Activated CD4-positive, alpha-beta T cell treated with anti-CD3 and anti-CD28 coated beads, Interleukin-2, amount 10 ng/mL, durations not matched to agents 24 days and 14 days (primary cell): ENCODE data around the gene CROCC2. TPM values are rescaled to one million over a fixed set of nuclear protein-coding genes. Genes with fewer than 3 reads are reported as not detected.

Source experiments
- DNase-seq: peaks from one replicate; pipeline ENCODE4 v3.0.0; 2022
- H3K27ac Mint-ChIP-seq: one replicate; pipeline ENCODE4 v1.8.0; 2022; ENCODE audit warnings: mild to moderate bottlenecking, mixed read lengths
- H3K27me3 Mint-ChIP-seq: one replicate; pipeline ENCODE4 v1.8.0; 2022; ENCODE audit warnings: mixed read lengths
- H3K36me3 Mint-ChIP-seq: one replicate; pipeline ENCODE4 v1.8.0; 2022; ENCODE audit warnings: low read depth, mild to moderate bottlenecking, mixed read lengths
- H3K4me1 Mint-ChIP-seq: one replicate; pipeline ENCODE4 v1.8.0; 2021; ENCODE audit warnings: mixed read lengths
- H3K4me3 Mint-ChIP-seq: one replicate; pipeline ENCODE4 v1.8.0; 2022; ENCODE audit warnings: mild to moderate bottlenecking, moderate library complexity, mixed read lengths
- H3K9me3 Mint-ChIP-seq: one replicate; pipeline ENCODE4 v1.8.0; 2021; ENCODE audit warnings: mixed read lengths
- intact Hi-C: fragments of 100-400 bp; cut with micrococcal nuclease; formaldehyde crosslinking; loops from one replicate; pipeline ENCODE4 v1.15.1; 2023
- total RNA-seq: library from RNA; stranded (reverse); gene quantifications from 2 replicates; pipeline ENCODE4 v1.2.3, GENCODE V29; 2022

The CROCC2 gene
- total RNA-seq, 1 donor from 2014 or later, result not detected

DNA sequence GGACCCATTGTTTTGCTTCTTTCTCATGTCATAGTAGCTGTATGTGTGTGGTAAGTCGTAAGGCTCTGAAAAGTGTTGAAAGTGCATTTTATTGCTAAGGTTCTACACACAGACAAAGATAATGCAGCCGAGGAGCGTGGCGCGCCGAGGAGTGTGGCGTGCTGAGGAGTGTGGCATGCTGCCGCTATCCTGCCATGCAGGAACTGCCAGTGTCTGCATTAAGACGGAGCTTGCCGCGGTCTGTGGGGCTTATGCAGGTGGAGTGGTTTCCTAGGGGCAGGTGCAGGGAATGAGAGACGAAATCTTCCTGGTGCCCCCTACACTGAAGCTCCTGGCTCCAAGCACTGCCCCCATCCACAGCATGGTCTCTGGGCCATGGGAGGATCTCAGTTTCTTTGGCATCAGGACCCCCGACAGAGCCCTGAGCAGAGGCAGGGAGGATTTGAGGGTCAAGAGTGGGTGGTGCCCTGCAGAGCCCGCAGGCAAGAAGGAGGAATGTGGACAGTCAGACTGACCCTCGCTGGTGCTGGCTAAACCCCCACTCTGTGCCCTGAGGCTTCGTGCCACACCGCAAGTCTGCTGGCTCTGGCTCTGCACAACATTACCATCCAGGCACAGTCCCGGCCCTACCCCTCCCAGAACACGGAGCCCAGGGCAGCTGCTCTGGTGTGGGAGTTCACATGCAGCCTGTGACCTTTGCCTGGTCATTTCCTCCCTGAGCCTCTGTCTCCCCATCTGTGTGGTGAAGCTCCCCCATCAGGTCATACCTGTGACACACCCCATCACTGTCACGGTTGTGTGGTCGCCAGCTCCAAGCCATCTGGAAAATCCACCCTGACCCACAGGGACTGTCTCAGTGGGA is 95.5 kb downstream of the CROCC2 start:
- H3K36me3 Mint-ChIP-seq, result peaks cover 6% of the 10 kb centered on the region
- H3K4me3 Mint-ChIP-seq, result no peak overlapping the region
- intact Hi-C loops, result no loop called here
- no peak overlapping the region for H3K27ac Mint-ChIP-seq
- peak; percentile 49 for DNase-seq
- H3K27me3 Mint-ChIP-seq, result peaks cover 26% of the 10 kb centered on the region
- peaks cover 7% of the 10 kb centered on the region for H3K4me1 Mint-ChIP-seq
- peaks cover 20% of the 10 kb centered on the region for H3K9me3 Mint-ChIP-seq

DNA sequence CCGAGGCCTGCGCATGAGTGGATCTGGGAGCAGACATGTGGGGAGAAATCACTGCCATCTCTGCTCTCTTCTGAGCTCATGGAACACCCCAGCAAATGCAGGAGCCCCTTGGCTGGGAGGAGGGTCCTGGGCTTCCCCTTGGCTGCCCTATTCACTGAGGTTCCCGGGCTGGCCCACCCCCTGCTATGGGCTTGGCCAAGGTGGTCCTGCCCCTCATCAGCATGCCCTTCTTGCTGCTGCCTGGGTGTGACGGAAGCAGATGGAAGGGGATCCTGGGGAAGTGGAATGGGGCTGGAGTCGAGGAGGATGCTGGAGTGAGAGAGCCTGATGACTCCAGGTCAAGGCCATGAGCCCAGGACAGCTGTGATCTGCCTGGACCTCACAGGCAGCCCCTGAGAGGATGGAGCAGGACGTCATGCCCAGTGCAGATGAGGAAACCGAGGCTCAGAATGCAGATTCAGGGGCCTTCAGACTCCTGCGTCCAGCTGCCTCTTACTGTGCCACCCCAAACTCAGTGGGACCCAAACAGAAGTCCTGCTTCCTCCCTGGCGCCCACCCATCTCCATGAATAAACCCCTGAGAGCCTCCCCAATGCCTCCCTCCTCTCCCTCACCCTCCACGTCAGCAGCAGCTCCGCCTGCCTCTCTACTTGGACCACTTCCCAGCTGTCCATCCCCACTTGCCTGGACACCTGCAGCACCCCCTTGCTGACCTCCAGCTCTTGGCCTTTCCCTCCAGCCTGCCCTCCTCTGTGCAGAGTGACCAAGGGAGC is 96.3 kb downstream of the CROCC2 start:
- peaks cover 6% of the 10 kb centered on the region for H3K36me3 Mint-ChIP-seq
- peaks cover 20% of the 10 kb centered on the region for H3K9me3 Mint-ChIP-seq
- H3K27ac Mint-ChIP-seq, result no peak overlapping the region
- H3K4me3 Mint-ChIP-seq, result no peak overlapping the region
- intact Hi-C loops, result no loop called here
- H3K27me3 Mint-ChIP-seq, result peaks cover 21% of the 10 kb centered on the region
- peaks cover 7% of the 10 kb centered on the region for H3K4me1 Mint-ChIP-seq
- no peak for DNase-seq

DNA sequence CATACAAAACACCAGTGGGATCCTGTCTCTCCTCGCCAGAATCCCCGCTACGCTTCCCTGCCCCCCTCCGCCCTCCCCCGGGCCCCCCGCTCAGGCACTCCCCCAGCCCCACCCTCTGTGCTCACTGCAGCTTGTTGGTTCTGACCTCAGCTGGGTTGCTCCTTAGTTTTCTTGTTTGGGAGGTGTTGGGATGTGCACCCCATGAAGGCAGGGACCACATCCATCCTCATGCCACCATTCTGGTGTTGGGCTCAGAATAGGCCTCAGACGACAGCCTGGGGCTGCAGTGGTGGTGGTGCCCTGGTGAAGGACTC is 96.9 kb downstream of the CROCC2 start:
- H3K36me3 Mint-ChIP-seq, result peaks cover 6% of the 10 kb centered on the region
- no peak overlapping the region for H3K4me3 Mint-ChIP-seq
- peaks cover 18% of the 10 kb centered on the region for H3K27me3 Mint-ChIP-seq
- peaks cover 7% of the 10 kb centered on the region for H3K4me1 Mint-ChIP-seq
- no peak for DNase-seq
- H3K9me3 Mint-ChIP-seq, result peaks cover 20% of the 10 kb centered on the region
- intact Hi-C loops, result no loop called here
- no peak overlapping the region for H3K27ac Mint-ChIP-seq

DNA sequence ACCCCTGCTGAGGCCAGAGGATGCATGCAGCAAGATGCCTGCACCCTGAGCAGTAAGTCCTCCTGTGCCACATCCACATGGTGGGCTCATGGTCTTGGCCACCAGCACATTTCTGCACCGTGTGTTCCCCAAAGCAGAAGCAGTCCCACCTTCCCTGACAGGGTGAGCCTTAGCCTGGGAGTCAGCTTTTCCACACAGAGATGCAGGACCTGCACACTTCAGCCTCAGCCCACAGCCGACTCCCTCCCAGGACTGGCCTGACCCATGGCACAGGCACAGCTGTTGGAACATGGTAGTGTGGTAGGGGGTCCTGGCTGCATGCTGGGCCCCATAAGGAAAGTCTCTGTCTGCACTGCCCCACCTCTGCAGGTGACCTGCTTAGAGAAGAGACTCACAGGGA is 97.2 kb downstream of the CROCC2 start:
- Mint-ChIP-seq H3K4me1 (peaks cover 7% of the 10 kb centered on the region), H3K27ac (no peak overlapping the region), H3K4me3 (no peak overlapping the region), H3K36me3 (peaks cover 6% of the 10 kb centered on the region), H3K27me3 (peaks cover 18% of the 10 kb centered on the region), H3K9me3 (peaks cover 20% of the 10 kb centered on the region)
- no peak for DNase-seq
- intact Hi-C loops, result no loop called here

DNA sequence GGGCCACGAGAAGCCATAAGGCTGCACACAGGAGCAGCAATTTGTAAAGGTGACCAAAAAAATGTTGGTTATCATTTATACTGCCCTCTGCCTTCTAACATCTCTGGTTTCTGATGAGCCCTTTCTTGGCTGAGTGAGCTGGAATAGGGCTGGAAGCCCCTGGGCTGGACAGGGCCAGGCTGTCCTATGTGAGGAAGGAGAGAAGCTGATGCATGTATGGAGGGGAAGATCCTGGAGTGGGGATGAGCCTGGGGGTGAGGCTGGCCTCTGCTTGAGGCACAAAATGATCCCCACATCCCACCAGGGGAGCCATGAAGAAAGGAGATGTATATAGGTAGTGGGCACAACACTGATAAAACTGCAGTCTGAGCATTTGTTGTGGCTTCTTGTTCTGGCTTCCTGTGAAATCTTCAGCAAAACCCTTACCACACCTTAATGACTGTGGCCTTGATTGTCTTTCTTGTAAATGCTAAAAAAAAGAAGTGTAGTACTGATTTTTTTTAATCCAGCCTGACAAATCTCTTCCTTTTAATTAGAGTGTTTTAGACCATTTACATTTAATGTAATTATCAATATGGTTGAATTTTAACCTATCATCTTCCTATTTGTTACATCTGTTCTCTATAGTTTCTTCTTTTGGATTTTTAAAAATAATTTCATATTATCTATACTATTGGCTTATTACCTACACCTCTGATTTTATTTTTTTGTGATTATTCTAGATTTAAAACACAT is 97.9 kb downstream of the CROCC2 start:
- intact Hi-C loops, result no loop called here
- Mint-ChIP-seq H3K27me3 (peaks cover 18% of the 10 kb centered on the region), H3K36me3 (peaks cover 6% of the 10 kb centered on the region), H3K27ac (no peak overlapping the region), H3K4me3 (no peak overlapping the region), H3K9me3 (peaks cover 20% of the 10 kb centered on the region), H3K4me1 (peaks cover 11% of the 10 kb centered on the region)
- DNase-seq, result no peak

DNA sequence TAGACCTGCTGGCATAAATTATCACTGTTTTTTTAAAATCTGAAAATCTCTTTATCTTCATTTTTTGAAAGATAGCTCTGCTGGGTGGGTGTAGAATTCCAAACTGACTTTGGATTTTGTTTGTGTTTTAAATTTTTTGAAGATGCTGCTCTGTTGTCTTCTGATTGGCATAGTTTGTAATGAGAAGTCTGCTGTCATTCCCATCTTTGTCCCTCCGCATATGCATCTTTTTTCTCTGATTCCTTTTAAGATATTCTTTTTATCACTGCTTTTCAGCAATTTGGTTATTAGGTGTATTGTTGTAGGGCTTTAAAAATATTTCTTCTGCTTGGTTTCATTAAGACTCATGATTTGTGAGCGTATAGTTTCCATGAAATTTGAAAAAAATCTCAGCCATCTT is 99.4 kb downstream of the CROCC2 start:
- Mint-ChIP-seq H3K9me3 (peaks cover 20% of the 10 kb centered on the region), H3K27me3 (peaks cover 7% of the 10 kb centered on the region), H3K36me3 (peaks cover 6% of the 10 kb centered on the region), H3K27ac (no peak overlapping the region), H3K4me3 (no peak overlapping the region), H3K4me1 (peaks cover 15% of the 10 kb centered on the region)
- DNase-seq, result no peak
- intact Hi-C loops, result no loop called here

DNA sequence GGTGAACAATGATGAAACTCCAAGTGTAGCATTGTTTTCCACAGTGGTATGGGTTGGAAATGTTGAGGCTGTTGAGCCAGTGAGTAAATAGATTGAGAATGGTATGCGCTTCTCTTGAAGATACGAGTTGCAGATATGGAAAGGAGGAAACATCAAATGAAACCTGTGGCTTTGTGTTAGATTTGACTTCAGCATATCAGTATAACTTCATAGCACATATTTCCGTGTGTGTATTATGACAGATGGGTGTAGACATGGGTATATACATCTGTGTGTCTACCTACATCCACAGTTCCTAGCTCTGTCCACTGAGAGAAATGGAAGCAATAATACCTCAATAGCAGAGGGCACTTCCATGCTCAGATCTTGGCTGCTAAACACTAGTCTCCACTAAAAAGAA is 100.3 kb downstream of the CROCC2 start:
- no peak for DNase-seq

DNA sequence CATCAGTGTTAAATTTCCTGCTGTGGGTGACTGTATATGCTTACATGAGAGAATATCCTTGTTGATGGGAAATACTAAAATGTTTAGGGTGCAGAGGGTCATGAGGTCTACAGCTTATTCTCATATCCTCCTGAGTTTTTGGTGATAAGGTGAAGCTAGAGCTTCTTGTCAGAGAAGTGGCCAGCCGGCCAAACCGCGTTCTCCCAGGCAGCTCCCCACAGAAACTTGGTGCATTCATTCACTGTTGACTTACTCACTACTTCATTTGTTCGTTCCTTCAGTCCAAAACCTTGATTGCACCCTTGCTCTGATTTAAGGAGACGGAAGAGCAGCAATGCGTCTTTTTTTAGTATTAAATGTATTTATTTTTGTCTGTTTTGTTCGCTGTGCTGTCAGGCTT is 101.0 kb downstream of the CROCC2 start:
- Mint-ChIP-seq H3K27ac (no peak overlapping the region), H3K4me1 (peaks cover 15% of the 10 kb centered on the region), H3K4me3 (no peak overlapping the region), H3K36me3 (peaks cover 6% of the 10 kb centered on the region), H3K9me3 (peaks cover 20% of the 10 kb centered on the region), H3K27me3 (peaks cover 1% of the 10 kb centered on the region)
- DNase-seq, result no peak
- intact Hi-C loops, result no loop called here

More for the DNA sequence above, 100.3 kb downstream of the CROCC2 start:
- Mint-ChIP-seq H3K36me3 (peaks cover 6% of the 10 kb centered on the region), H3K4me1 (peaks cover 15% of the 10 kb centered on the region), H3K27ac (no peak overlapping the region), H3K27me3 (peaks cover 1% of the 10 kb centered on the region), H3K4me3 (no peak overlapping the region), H3K9me3 (peaks cover 20% of the 10 kb centered on the region)
- intact Hi-C loops, result no loop called here

DNA sequence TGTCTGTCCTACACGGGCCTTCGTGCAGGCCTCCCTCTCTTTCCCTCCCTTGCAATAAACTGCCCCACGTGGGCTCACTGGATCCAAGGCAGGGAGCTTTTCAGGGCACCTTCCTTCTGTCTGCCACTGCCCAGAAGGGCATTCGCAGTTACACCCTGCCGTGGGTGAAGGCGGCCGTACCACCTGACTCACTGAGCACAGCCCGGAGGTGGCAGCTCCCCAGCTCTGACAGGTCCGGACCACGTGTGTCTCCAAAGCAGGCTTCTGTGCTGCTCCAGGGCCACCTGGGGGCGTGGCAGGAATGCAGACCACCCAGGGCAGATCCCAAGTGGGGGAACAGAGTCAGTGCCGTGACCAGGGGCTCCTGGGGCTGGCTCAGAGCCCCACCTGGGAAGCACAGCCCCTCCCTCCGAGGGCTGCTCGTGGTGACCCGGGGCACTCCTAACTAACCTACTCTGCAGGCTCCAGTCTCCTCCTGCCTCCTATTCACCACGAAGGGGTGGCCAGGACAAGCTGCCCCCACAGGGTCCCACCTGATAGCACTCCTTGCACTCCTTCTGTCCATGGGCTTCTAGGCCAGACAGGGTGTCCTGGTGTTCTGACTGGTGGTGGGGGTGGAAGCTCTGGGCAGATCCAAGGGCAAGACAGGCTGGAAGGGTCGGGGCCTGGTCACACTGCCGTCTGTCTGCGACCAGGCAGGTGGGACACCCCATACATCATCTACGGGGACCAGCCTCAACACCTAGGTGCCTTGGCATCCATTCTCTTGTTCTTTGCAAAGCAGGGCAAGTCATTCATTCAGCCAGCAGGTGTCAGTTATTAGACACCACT is 102.0 kb downstream of the CROCC2 start:
- Mint-ChIP-seq H3K9me3 (peaks cover 19% of the 10 kb centered on the region), H3K27ac (no peak overlapping the region), H3K4me3 (no peak overlapping the region), H3K27me3 (peaks cover 1% of the 10 kb centered on the region), H3K36me3 (peaks cover 6% of the 10 kb centered on the region), H3K4me1 (peaks cover 15% of the 10 kb centered on the region)
- DNase-seq, result no peak
- intact Hi-C loops, result no loop called here

DNA sequence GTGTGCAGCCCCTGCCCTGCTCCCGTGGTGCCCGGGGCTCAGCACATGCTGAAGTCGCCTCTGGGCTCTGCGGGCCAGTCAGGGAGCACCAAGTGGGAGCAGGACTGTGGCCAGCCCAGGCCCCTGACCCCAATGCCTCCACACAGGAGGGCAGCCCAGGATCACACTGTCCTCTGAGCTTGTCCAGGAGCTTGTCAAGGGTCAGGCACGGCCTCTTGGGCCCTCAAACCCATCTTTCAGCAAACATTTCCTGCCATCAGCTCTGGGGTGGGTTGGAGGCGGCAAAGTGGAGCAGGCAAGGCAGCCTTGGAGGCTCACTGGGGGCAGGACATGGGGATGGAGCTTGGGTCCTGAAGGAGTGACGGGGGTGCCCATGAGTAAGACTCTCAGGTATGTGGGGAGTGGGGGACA is 102.6 kb downstream of the CROCC2 start:
- intact Hi-C loops, result no loop called here
- peaks cover 1% of the 10 kb centered on the region for H3K27me3 Mint-ChIP-seq
- H3K9me3 Mint-ChIP-seq, result peaks cover 14% of the 10 kb centered on the region
- H3K4me3 Mint-ChIP-seq, result peak overlapping the region; percentile 39
- DNase-seq, result no peak
- peak overlapping the region; percentile 66 for H3K27ac Mint-ChIP-seq
- H3K36me3 Mint-ChIP-seq, result peaks cover 5% of the 10 kb centered on the region
- H3K4me1 Mint-ChIP-seq, result peaks cover 15% of the 10 kb centered on the region

DNA sequence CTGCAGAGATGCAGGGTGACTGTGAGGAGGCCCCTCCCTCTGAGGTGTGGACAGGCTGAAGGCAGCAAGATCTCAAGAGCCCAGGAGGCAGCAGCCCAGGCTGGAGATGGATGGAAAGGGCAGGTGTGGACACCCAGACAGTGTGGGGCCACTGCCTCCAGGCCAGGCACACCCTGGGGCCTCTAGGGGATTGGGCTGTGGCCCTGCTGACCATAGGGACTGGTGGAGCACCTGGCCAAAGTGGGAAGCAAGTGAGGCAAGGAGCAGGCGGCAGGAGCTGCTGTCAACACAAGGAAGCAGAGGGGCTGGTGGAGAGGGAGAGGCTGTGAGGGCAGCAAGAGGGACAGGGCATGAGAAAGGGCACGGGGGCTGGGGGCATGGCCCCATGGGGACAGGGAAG is 103.1 kb downstream of the CROCC2 start:
- peak overlapping the region; percentile 66 for H3K27ac Mint-ChIP-seq
- peaks cover 3% of the 10 kb centered on the region for H3K36me3 Mint-ChIP-seq
- no peak for DNase-seq
- intact Hi-C loops, result no loop called here
- peaks cover 13% of the 10 kb centered on the region for H3K4me1 Mint-ChIP-seq
- peaks cover 11% of the 10 kb centered on the region for H3K9me3 Mint-ChIP-seq
- peak overlapping the region; percentile 39 for H3K4me3 Mint-ChIP-seq
- H3K27me3 Mint-ChIP-seq, result peaks cover 1% of the 10 kb centered on the region

DNA sequence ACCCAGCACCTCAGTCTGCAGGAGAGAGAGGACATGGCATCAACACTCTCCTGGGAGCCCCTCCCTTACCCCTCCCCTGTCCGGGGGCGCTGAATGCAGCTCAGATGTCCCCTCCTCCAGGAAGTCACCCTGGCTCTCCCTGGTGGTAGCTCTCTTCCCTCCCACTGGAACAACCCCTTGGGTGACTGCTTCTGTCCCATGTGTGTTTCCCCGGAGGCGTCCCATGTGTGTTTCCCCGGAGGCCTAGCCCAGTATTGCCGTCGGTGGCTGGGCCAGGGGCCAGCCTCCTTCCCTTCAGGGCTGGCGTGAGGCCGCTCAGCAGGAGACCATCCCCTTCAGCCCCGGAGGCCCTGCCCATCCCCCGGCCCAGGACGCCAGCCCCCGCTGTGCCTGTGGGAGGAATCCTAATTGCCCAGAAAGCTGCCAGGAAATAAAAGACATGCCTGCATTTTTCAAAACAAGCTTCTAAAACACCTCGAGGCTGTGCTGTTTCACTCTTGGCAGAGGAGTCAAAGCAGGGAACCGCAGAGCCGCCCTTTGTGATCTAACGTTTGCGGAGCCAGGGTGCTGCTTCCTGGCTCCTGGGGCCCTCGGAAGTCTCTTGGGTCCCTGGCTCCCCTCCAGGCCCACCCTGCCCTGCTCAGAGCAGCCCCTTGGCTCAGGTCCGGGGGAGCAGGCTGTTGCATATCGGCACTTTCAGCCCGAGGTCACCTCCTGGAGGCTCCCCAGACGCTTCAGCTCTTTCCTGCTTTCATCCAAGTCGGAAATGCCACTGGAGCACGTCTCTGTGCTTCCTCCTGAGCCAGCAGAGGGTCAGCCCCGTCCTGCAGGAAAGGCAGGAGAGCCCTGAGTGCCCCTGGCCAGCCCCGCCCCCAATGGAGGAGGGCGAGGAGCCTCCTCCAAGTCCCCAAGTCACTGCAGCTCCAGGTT is 103.7 kb downstream of the CROCC2 start:
- Mint-ChIP-seq H3K27me3 (peaks cover 1% of the 10 kb centered on the region), H3K36me3 (peaks cover 3% of the 10 kb centered on the region), H3K9me3 (peaks cover 11% of the 10 kb centered on the region), H3K4me3 (peak overlapping the region; percentile 38), H3K4me1 (peaks cover 13% of the 10 kb centered on the region), H3K27ac (peak overlapping the region; percentile 59)
- peak; percentile 85 for DNase-seq
- intact Hi-C loops, result no loop called here
